Aorta (tissue), 5 donors: ENCODE results near the gene LDLRAD2. TPM values are rescaled to one million over a fixed set of nuclear protein-coding genes. Genes with fewer than 3 reads are reported as not detected.
A peak's percentile ranks its signal among the peaks of the same experiment; 100 is the strongest.
"Not testable (repeated sequence)": the region's sequence is repeated elsewhere in the genome, so short reads cannot be mapped to it uniquely, and the experiment has no call there.

ENCODE experiments used
- ATAC-seq: fragments of 200-7000 bp; cut with Tn5 transposase; one replicate; pipeline ENCODE4 v1.9.1; 2022; ENCODE audit warnings: moderate library complexity; ENCODE audit not compliant: low FRiP score
- DNase-seq, 2 donors: peaks; one replicate each; pipeline ENCODE4 v3.0.0-alpha.2; 2020
- H3K27ac ChIP-seq, 2 donors: one replicate each; pipeline ENCODE4 v1.5.1; 2013; ENCODE audit warnings: low read length in 2 of 2, mild to moderate bottlenecking in 2 of 2, moderate library complexity in 2 of 2, control low read depth in 1 of 2, inconsistent platforms in 1 of 2, low read depth in 1 of 2
- H3K27me3 ChIP-seq, 2 donors: one replicate each; pipeline ENCODE4 v1.6.1; 2013; ENCODE audit warnings: control low read depth in 1 of 2, low read length in 1 of 2, mild to moderate bottlenecking in 1 of 2, moderate library complexity in 1 of 2; ENCODE audit not compliant: insufficient read depth in 2 of 2, control insufficient read depth in 1 of 2
- H3K36me3 ChIP-seq, 2 donors: one replicate each; pipeline ENCODE4 v1.6.1; 2013; ENCODE audit warnings: control low read depth in 1 of 2, low read length in 1 of 2, mild to moderate bottlenecking in 1 of 2; ENCODE audit not compliant: insufficient read depth in 2 of 2, control insufficient read depth in 1 of 2
- H3K4me1 ChIP-seq, 2 donors: one replicate each; pipeline ENCODE4 v1.6.1; 2013; ENCODE audit warnings: low read length in 2 of 2, control low read depth in 1 of 2, mild to moderate bottlenecking in 1 of 2, moderate library complexity in 1 of 2; ENCODE audit not compliant: insufficient read depth in 2 of 2, control insufficient read depth in 1 of 2
- H3K4me3 ChIP-seq, 2 donors: one replicate each; pipeline ENCODE4 v1.5.1; 2013; ENCODE audit warnings: low read length in 2 of 2, control low read depth in 1 of 2, mild to moderate bottlenecking in 1 of 2
- H3K9me3 ChIP-seq: one replicate; pipeline ENCODE4 v1.6.1; 2013; ENCODE audit warnings: mild to moderate bottlenecking, low read length; ENCODE audit not compliant: control insufficient read depth
- WGBS, 2 donors: extraction: QIAGEN DNeasy Blood & Tissue Kit; methylation state at CpG; one replicate each; pipeline ENCODE4 v1.1.7; 2013; 5-methylcytosine and 5-hydroxymethylcytosine counted together
- intact Hi-C, 2 donors: fragments of 100-400 bp; cut with DNase I; formaldehyde crosslinking; loops; one replicate each; pipeline versions ENCODE4 v1.14.2 to v1.15.0; 2022
- polyA plus RNA-seq, 2 donors: library from polyadenylated mRNA; stranded (reverse); fragments of 200-250 nt; gene quantifications; one replicate each; pipeline ENCODE4 v1.2.3, GENCODE V29; 2013
- total RNA-seq, 2 donors: library from RNA; stranded (reverse); fragmentation: NEBNext Ultra II Directional; extraction: Animal tissue kit (Norgen Biotek cat#: 25700); gene quantifications; one replicate each; pipeline ENCODE4 v1.2.1, GENCODE V29; 2021
- donor health status: healthy with polysubstance abuse.
- donor health status: Bipolar disorder and iron deficiency.
- donor health status: DM: no; HTN: no; CAD: no.
- donor health status: DM: no; HTN: no; CAD: no.
- donor health status: DM: yes; HTN: yes; CAD: no.

LDLRAD2 gene
- total and polyA plus RNA-seq, 4 donors: 0.15 to 9.0 (median 1.1) TPM

DNA sequence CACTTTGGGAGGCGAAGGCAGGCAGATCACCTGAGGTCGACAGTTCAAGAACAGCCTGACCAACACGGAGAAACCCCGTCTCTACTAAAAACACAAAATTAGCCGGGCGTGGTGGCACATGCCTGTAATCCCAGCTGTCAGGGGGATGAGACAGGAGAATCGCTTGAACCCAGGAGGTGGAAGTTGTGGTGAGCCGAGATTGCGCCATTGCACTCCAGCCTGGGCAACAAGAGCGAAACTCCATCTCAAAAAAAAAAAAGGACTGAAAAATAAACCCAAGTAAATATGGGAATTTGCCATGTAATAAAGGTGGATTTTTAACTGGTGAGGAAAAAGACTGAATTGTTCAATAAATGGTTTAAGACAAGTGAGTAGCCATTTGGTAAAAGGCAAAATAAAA, 40.4 kb upstream of the LDLRAD2 start:
- WGBS, 2 donors: 87 to 93% methylated on average over 8 to 10 of the region's 10 CpGs
- H3K4me3 ChIP-seq, ATAC-seq, DNase-seq, H3K36me3 ChIP-seq, H3K4me1 ChIP-seq, intact Hi-C loops, H3K27me3 ChIP-seq, H3K27ac ChIP-seq, H3K9me3 ChIP-seq: not testable (repeated sequence)

- DNase-seq (peak in 1 of 2 donors; percentile 4), ATAC-seq (no peak)
- Histone ChIP-seq H3K36me3 (no peaks in the 10 kb centered on the region), H3K4me3 (no peak overlapping the region), H3K4me1 (no peaks in the 10 kb centered on the region), H3K9me3 (no peaks in the 10 kb centered on the region), H3K27ac (no peak overlapping the region), H3K27me3 (no peaks in the 10 kb centered on the region)
- intact Hi-C loops: no loop called here
- WGBS, 2 donors: 60 to 65% methylated on average over 3 of the region's 3 CpGs
Observed at GRCh38 chr1:21773585-21773984, 38.5 kb upstream of the LDLRAD2 start.

DNA sequence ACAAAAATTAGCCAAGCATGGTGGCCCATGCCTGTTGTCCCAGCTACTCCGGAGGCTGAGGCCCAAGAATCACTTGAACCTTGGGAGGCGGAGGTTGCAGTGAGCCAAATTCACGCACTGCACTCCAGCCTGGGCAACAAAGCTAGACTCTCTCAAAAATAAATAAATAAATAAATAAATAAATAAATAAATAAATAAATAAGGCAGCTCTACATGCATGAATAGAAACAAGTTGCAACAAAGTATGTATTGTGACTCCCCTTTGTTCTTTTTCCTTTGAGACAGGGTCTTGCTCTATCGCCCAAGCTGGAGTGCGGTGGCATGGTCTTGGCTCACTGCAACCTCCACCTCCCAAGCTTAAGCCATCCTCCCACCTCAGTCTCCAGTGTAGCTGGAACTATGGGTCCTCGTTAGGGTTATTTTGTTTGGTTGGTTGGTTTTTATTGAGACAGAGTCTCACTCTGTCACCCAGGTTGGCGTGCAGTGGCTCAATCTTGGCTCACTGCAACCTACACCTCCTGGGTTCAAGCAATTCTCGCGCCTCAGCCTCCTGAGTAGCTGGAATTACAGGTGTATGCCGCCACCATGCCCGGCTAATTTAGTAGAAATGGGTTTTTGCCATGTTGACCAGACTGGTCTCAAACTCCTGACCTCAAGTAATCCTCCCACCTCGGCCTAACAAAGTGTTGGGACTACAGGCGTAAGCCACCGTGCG, 37.1 kb upstream of the LDLRAD2 start:
- Histone ChIP-seq H3K36me3 (no peaks in the 10 kb centered on the region), H3K4me1 (no peaks in the 10 kb centered on the region), H3K27ac (no peak overlapping the region), H3K9me3 (no peaks in the 10 kb centered on the region), H3K27me3 (no peaks in the 10 kb centered on the region), H3K4me3 (no peak overlapping the region)
- WGBS, 2 donors: 92% methylated on average over 15 of the region's 15 CpGs
- ATAC-seq (no peak), DNase-seq (peak in 1 of 2 donors; percentile 27)
- intact Hi-C loops: no loop called here

- Histone ChIP-seq H3K36me3 (no peaks in the 10 kb centered on the region), H3K4me3 (no peak overlapping the region), H3K27ac (no peak overlapping the region), H3K4me1 (no peaks in the 10 kb centered on the region), H3K27me3 (no peaks in the 10 kb centered on the region), H3K9me3 (no peaks in the 10 kb centered on the region)
- intact Hi-C loops: no loop called here
- ATAC-seq: no peak
- WGBS, 2 donors: 48 to 54% methylated on average over 2 of the region's 2 CpGs
- DNase-seq: no peak
Observed at GRCh38 chr1:21775550-21775914, 36.5 kb upstream of the LDLRAD2 start.

DNA sequence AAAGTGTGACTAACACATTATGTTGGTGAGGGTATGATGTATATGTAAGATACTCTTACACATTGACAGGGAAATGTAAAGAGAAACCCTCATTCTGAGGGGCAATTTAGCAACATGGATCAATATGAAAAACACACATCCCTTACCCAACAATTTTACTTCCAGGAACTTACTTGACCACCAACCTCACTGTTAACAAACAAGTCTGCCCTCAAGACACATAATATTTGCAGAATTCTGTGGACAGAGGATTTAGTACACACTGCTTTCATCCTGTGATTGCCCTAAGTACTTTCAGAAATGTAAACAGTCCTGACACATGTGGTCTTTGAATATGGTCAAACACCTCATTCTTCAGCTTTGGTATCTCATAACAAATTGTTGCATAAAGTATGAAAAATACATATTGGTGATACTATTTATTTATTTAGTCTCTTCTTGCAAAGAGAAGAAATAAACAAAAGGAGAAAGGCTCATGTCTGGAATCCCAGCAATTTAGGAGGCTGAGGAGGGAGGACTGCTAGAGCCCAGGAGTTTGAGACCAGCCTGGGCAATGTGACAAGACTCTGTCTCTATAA, 36.0 kb upstream of the LDLRAD2 start:
- intact Hi-C loops: no loop called here
- Histone ChIP-seq H3K4me3 (no peak overlapping the region), H3K9me3 (no peaks in the 10 kb centered on the region), H3K27me3 (no peaks in the 10 kb centered on the region), H3K4me1 (no peaks in the 10 kb centered on the region), H3K36me3 (no peaks in the 10 kb centered on the region), H3K27ac (no peak overlapping the region)
- ATAC-seq: no peak
- DNase-seq: no peak

DNA sequence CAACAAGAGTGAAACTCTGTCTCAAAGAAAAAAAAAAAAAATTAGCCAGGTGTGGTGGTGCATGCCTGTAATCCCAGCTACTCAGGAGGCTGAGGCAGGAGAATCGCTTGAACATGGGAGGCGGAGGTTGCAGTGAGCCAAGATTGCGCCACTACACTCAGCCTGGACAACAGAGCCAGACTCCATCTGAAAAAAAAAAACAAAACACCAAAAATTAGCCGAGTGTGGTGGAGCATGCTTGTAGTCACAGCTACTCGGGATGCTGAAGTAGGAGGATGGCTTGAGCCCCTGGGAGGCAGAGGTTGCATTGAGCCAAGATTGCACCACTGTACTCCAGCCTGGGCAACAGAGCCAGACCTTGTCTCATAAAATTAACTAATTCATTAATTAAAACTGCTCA, 35.1 kb upstream of the LDLRAD2 start:
- intact Hi-C loops, ATAC-seq, H3K27me3 ChIP-seq, H3K36me3 ChIP-seq, H3K4me3 ChIP-seq, H3K9me3 ChIP-seq, H3K27ac ChIP-seq, H3K4me1 ChIP-seq, DNase-seq: not testable (repeated sequence)
- WGBS, 2 donors: 75 to 86% methylated on average over 5 of the region's 5 CpGs

DNA sequence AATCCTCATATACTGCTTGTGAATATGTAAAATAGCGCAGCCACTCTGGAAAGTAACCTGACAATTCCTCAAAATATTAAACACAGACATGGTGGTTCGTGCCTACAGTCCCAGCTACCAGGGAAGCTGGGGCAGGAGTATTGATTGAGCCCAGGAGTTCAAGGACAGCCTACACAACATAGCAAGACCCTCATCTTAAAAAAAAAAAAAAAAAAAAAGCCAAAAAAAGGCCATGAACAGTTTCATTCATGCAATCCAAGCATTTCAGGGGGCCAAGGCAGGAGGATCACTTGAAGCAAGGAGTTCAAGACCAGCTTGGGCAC, 33.7 kb upstream of the LDLRAD2 start:
- H3K9me3 ChIP-seq: no peaks in the 10 kb centered on the region
- 96 to 100% methylated on average over 2 of the region's 2 CpGs for WGBS, 2 donors
- intact Hi-C loops: no loop called here
- H3K36me3 ChIP-seq: no peaks in the 10 kb centered on the region
- H3K4me3 ChIP-seq: no peak overlapping the region
- no peak overlapping the region for H3K27ac ChIP-seq
- H3K4me1 ChIP-seq: no peaks in the 10 kb centered on the region
- DNase-seq: no peak
- no peaks in the 10 kb centered on the region for H3K27me3 ChIP-seq
- no peak for ATAC-seq

- intact Hi-C loops: no loop called here
- Histone ChIP-seq H3K4me3 (no peak overlapping the region), H3K27me3 (no peaks in the 10 kb centered on the region), H3K36me3 (no peaks in the 10 kb centered on the region), H3K9me3 (no peaks in the 10 kb centered on the region), H3K4me1 (no peaks in the 10 kb centered on the region), H3K27ac (no peak overlapping the region)
- ATAC-seq (no peak), DNase-seq (peak in 1 of 2 donors; percentile 11)
- WGBS, 2 donors: 82% methylated on average over 12 of the region's 12 CpGs
Observed at GRCh38 chr1:21779613-21780521, 32.2 kb upstream of the LDLRAD2 start.
